HG03103 (cell line): Measurements from ENCODE around the gene ADAMTS12.
"Not testable (repeated sequence)": the region's sequence is repeated elsewhere in the genome, so short reads cannot be mapped to it uniquely, and the experiment has no call there.

Source experiments
- ATAC-seq: cut with Tn5 transposase; IDR thresholded peaks from one replicate; pipeline ENCODE4 v1.9.1; 2021; ENCODE audit warnings: low read depth; ENCODE audit not compliant: unreplicated experiment

ADAMTS12 gene

DNA sequence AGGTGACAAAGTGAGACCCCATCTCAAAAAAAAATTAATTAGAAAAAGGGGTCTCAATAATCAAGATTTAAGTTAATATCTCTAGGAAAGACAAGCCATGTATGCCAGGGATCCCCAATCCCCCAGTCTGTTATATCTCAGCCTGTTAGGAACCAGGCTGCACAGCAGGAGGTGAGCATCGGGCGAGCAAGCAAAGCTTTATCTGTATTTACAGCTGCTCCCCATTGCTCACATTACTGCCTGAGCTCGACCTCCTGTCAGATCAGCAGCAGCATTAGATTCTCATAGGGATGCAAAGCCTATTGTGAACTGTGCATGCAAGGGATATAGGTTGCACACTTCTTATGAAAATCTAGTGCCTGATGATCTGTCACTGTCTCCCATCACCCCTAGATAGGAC is 334.2 kb downstream of the ADAMTS12 start:
- ATAC-seq: no peak

DNA sequence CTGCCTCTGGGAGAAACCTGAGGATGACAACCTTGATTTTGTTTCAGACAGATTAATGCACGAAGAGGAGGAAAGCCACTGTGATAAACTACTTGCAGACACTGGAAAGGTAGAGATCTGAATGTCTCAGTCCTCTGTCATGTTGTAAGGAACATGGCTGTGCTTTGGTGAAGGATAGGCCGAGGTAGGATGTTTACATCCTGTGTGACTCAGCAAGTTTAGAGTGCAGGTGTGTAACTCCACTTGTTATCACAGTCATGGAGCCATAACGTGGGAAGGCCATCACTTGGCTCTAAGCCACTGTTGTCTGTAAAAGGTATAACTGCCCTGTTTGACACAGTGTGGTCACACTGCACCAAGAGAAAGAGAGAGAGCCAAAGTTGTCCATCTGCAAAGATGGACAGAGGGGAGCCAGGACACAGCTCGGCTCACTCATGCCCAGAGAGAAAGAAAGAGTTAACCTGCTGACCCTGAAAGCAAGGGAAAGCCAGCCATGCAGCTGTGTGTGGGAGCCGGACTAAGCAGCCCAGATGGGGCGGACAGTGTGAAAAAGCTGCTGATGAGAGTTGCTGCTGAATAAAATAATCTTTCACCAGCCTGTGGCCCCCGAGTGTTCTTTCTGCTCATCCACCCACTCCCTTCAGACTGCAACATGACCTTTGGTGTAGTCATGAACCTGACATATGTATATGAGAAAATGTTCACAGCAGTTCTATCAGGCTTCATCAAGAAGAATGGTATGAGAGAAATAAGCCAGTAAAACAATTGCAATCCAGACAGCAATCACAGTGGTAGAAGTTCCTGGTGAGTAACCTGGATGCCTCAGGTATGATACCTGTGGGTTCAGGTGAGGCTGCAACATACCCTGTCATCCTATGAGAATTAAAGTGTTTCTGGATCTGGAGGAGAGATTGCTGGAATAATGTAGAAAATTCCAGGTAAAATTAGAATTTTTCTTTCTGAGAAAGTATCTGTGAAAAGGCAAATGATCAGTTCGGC is 335.2 kb downstream of the ADAMTS12 start:
- no peak for ATAC-seq

DNA sequence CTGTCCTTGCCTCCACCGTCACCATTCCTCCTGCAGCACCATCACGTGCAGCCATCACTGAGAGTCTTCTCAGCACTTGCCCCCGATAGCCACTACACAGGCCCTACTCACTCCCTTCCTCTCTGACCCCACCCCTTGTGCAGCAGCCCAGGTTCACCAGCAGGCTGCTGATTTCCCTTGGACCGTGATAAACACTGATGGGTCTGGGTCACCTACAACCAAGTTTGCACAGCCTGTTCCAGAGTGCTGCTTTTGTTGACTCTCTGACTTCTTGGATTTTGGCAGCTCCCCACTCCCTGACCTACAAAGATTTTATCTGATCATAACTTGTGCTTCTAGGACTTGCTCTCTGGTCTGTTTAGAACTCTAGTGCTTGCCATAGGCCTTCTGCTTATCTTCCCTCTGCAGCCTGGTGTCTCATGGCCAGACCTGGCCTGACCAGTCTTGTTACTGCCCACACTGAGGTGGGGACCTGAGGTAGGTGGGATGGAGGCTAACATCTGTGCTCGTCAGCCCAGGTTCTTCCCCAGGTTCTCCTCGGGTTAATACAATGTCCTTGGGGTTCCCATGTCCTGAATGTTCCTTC is 341.7 kb downstream of the ADAMTS12 start:
- no peak for ATAC-seq

DNA sequence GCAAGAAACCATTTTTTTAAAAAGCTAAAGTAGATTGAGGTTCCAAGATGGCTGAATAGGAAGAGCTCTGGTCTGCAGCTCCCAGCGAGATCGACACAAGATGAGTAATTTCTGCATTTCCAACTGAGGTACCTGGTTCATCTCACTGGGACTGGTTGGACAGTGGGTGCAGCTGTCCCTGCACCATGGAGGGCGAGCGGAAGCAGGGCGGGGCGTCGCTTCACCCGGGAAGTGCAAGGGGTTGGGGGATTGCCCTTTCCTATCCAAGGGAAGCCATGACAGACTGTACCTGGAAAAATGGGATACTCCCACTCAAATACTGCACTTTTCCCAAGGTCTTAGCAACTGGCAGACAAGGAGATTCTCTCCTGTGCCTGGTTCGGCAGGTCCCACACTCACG is 352.0 kb downstream of the ADAMTS12 start:
- ATAC-seq: not testable (repeated sequence)

DNA sequence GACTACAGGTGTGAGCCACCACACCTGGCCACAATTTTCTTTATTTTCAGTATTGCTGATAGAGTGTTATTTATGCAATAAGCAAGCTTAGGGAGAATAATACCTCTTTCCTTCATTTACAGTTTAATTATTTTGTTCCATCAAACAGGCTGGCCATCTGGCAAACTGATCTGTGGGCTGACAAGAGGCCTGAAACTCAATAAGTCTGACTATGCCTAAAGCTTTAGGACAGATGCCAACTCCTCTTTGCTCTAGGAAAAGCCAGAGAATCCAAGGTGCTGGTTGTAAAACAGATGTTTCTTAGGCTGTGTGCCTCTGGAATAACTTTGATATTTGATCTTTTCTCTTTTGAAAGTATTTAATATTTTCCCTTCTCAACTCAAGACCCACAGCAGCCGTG is 352.6 kb downstream of the ADAMTS12 start:
- ATAC-seq: no peak

DNA sequence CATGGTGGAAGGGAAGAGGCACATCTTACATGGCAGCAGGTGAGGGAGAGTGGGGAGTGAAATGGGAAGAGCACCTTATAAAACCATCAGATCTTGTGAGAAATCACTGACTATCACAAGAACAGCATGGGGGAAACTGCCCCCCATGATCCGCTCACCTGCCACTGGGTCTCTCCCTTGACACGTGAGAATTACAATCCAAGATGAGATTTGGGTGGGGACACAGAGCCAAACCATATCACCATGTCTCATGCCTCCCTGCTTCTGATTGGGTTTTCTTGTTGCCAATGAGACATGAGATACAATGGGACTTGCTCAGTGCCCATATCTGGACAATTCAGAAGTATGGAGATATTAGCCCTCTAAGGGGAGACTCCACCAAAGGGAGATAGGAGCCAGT is 353.6 kb downstream of the ADAMTS12 start:
- no peak for ATAC-seq

DNA sequence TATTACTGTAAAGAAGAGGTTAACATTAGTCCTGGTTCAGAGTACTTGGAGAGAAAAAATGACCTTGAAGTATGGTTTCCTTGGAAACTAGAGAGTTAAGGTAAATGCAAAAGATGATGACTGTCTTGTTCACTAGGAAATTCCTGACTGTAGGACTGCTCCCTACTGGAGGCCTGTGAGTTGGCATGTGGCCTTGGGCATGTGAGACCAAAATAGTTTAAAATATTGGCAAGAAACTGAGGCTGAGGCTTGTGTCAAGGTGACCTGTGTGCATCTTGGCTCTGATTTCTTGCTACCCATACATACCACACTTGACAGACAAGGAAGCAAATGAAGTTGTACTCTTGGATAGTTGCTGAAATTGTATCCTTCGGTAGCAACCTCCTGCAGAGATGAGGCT is 354.6 kb downstream of the ADAMTS12 start:
- no peak for ATAC-seq

DNA sequence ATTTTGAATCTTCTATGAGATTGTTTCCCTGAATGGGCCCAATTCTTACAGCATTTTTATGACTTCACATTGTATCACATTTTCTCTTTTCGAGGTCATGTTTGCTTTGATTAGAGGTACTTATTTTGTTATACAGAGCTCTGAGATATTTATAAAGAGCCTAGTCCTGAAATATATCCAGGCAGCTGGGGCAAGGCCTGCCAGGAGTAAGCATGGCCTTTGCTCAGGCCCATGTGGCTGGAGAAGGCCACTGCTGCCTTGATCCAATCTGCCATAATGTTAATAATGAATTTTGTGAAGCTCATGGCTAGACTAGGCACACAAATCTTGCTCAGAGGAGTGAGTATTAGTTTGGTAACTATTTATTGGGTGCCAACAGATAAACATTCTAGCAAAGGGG is 355.0 kb downstream of the ADAMTS12 start:
- ATAC-seq: no peak

DNA sequence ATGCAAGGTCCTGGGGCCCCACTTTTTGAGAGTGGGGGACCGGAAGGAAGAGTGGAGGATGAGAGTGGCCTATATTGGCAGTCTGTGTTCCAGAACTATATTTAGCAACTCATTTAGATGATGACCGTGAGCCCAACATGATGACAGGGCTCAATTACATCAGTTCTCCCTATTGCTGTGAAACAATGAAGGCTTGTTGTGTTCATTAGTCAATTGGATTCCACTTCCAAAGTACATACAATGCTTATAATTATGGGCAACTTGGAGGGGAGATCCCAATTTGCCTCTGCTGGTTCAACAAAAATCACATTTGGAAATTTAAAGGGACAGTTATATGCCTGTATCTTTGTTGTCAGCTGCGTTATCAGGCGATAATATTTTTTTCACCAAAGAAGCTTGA is 360.0 kb downstream of the ADAMTS12 start:
- no peak for ATAC-seq

DNA sequence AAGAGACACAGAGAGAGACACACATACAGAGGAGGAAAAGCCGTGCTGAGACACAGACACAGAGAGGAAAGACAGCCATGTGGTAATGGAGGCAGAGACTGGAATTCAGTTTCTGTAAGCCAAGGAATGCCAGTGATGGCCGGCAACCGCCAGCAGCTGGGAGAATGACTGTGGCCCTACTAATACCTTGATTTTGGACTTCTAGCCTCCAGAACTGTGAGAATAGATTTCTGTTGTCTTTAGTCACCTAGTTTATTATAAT is 360.8 kb downstream of the ADAMTS12 start:
- no peak for ATAC-seq

DNA sequence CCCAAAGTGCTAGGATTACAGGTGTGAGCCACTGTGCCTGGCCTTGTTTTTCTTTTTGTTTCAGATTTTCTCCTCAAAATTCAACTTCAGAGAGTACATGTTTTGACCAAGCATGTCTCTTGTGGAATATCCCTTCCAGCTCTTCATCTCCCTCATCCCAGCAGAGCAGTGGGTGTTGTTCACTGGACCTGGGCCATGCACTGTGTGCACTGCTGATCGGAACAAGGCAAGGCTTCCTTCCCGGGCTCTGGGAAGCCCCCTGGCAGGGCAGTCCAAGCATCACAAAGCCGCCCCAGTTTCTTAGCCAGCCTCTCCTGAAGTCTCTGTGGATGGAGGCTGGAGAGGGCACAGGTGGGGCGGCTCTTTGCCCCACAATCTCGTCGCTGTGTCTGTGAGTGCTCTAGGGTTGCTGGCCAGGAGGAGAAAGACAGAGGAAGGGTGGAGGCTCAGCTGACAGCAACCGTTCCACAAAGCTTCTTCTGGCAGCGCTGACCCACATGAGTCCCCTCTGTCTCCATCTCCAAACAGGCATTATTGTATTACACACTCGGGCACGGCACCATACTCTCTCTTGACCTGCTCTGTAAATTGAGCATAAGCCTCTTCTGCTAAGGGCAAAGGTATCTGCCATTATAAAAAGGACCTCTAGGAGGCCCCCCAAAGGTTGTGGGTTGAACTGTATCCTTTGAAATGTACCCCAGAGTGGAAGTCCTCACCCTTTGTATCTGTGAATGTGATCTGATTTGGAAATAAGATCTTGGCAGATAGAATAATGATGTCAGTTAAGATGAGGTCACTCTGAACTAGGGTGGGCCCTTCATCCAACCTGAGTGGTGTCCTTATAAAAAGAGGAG is 361.4 kb downstream of the ADAMTS12 start:
- ATAC-seq: peak; percentile 58

DNA sequence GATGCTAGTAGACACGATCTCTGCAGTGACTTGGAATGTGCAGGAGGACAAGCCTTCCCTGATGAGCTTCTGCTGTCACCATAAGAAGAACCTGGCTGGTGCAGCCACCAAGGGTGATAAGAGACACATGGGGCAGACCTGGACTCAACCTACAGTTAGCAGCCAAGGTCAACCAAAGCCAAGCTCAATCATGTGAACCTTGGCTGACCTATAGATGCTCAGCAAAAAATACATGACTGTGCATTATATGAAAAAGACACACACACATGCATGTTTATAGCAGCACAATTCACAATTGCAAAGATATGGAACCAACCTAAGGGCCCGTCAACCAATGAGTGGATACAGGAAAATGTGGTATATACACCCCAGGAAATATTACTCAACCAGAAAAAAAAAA is 364.1 kb downstream of the ADAMTS12 start:
- no peak for ATAC-seq

DNA sequence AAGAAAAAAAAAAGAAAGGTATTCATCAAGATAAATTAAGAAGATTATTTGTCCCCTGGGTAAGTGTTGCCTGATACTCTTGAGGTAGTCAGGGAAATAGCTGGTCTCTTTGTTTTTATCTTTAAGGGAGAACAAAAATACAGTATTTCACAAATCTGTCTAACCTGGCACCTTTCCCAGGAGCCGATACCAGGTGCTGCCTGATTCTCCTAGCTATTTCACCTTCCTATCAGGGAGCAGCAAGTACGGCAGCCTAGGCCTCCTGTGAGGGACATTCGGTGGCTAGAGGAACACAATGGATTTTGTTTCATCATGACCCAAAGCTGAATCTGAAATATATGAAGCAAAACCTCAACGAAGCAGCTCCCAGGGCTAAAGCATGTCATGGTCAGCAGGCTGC is 365.0 kb downstream of the ADAMTS12 start:
- ATAC-seq: no peak

DNA sequence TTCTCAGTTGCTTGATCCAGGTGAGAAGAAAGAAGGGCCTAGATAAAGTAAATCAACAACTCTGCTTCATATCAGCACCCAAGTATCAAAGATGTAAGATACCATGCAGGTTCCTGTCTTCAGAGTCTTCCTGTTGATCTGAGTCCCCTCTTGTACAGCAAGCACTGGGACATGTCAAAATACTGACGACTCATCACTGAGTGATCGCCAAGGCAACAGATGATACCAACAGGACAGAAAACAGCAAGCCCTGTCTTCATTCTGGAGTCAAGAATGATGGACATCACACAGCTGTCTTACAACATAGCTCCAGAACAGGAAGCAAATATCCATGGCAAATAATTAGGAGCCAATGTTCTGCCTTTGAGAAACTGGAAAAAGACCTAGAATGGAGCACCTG is 367.3 kb downstream of the ADAMTS12 start:
- ATAC-seq: no peak

DNA sequence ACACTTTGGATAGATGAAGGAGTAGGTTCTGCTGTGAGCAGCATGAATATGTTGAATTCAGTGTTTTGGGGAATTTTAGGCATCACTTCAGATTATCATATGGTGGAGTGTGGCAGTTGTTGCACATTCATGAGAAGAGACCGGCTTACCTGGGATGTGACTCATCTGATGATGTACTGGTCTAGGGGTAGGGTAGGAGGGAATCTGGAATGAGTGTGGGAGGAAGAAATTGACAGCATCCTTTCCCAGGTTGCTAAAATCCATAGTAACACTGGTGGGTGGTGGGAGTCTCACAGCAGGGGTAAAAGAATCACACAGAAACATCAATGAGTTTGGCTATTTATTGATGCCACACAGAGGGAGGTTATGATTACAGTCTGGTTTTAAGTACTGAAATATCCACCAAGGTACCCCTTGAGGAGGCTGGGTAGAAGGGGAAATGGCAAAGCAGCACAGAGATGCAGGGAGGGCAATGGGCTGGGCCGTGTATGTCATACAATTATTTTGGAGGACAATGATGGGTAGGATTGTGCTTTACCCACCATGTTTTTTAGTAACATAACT is 368.5 kb downstream of the ADAMTS12 start:
- ATAC-seq: no peak

DNA sequence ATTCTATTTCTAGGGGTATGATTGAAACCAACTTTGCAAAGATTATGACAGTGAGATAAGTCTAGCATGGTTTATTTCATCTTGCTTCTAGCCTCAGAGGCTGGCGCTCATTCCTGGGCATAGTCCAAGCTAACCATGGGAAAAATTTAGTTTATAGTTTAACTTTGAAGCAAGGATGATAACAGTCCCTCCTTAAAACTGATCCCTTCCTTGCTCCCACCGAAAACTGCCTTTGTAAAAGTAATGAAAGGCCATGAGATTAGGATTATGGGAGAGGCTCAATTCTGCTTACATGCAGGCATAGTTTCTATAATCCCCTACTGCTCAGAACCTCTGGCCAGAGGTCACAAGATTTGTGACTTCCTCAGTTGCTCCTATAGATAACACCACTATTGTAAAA is 375.4 kb downstream of the ADAMTS12 start:
- no peak for ATAC-seq

DNA sequence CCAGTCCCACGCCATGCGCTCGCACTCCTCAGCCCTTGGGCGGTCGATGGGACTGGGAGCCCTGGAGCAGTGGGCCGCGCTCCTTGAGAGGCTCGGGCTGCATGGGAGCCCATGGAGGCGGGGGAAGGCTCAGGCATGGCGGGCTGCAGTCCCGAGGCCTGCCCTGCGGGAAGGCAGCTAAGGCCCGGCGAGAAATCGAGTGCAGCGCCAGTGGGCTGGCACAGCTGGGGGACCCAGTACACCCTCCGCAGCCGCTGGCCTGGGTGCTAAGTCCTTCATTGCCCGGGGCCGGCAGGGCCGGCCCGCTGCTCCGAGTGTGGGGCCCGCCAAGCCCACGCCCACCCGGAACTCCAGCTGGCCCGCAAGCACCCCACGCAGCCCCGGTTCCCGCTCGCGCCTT is 376.4 kb downstream of the ADAMTS12 start:
- ATAC-seq: not testable (repeated sequence)

DNA sequence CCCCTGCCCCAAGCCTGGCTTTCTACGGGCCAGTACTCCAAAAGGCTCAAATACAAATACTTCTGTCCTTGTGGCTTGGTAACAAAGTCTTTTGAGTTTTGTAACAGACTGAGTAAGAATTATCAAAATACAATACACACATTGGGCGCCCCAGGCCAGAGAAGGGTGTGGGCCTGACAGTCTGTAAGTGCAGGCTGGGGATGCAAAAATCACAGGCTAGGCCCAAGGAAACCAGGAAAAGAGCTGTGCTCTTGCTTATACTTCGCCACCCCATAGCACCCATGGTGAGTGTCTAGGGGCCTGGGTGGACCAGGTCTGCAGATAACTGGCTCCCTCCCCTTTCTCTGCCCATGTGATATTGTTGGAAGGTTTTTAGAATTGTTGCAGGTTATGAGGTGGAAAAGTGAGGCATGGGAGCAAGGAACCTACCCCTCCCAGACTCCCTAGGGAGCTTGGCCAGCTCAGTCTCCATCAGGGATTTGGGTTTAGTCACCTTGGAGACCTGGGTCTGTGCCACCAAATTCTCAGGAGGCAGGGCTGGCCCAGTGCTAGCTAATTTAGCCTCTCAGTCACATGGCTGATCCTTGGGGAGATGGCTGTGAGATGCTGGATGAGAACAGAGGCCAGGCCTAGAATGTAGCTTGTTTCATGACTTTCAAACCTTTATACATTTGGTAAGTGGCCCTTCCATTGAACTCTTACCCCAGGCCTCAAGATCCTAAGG is 378.2 kb downstream of the ADAMTS12 start:
- ATAC-seq: no peak

DNA sequence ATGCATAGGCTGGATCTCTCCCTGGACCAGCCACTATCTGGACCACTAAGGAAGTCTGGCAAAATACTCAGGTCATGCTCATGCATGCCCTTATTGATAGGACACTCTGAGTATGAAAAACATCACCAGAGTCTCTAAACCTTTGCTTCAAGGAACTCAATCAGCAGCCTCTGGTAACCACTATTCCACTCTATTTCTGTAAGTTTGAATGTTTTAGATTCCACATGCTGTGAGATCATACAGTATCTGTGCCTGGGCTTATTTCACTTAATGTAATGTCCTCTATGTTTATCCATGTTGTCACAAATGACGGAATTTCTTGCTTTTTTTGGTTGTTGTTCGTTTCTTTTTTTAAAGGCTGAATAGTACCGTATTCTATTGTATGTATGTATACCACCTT is 382.8 kb downstream of the ADAMTS12 start:
- no peak for ATAC-seq

DNA sequence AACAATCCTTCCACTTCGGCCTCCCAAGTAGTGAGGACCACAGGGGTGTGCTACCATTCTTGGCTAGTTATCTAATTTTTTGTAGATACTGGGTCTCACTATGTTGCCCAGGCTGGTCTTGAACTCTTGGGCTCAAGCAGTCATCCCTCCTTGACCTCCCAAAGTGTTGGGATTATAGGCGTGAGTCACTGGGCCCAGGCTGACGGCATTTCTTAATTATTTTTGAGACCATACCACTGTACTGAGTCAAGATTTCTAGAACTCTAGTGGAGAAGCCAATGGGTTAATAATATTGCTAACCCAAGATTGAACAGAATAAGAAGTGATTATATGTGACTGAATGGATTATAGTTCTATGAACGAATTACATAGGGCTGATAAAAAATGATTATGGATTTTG is 384.4 kb downstream of the ADAMTS12 start:
- ATAC-seq: no peak
